ENCODE results near the gene SHC1. TPM values are rescaled to one million over a fixed set of nuclear protein-coding genes. Genes with fewer than 3 reads are reported as not detected.
A peak's percentile ranks its signal among the peaks of the same experiment; 100 is the strongest.

The SHC1 gene
- total RNA-seq, 1 donor from 2014 or later, result 251 TPM

DNA sequence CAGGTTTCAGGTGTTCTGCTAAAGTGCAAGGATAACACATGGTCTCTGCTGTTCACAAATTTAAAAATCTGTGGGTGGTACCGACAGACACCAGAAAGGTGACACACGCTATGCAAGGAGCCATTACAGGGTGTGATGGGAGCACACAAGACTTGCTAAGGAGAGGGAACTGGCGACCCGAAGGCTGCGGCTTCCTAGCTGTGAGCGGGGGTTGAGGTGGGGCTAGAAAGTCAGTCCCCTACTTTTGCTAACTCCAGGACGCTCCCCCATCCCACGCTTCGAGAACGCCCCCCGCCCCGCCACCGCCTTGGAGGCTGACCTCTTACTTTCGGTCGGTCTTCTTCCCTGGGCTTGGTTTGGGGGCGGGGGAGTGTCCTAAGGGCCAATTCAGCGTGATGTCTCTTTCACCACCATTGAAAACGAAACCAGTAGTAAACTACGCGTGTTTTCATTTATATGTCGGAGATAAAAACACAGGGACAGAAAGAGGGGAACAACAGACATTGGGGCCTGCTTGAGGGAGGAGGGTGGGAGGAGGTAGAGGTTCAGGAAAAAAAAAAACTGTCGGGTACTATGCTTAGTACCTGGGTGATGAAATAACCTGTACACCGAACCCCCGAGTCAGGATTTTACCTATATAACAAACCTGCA, 5.0 kb upstream of the SHC1 start:
- Mint-ChIP-seq H3K4me1 (ENCODE audit: low read depth) (peaks cover 28% of the 10 kb centered on the region), H3K4me3 (ENCODE audit: unreplicated experiment) (no peak overlapping the region), H3K27me3 (ENCODE audit: low read depth) (no peaks in the 10 kb centered on the region), H3K36me3 (ENCODE audit: low read depth) (no peaks in the 10 kb centered on the region), H3K9me3 (ENCODE audit: low read depth) (no peaks in the 10 kb centered on the region), H3K27ac (ENCODE audit: unreplicated experiment) (no peak overlapping the region)
- TF ChIP-seq, protein P1, sequence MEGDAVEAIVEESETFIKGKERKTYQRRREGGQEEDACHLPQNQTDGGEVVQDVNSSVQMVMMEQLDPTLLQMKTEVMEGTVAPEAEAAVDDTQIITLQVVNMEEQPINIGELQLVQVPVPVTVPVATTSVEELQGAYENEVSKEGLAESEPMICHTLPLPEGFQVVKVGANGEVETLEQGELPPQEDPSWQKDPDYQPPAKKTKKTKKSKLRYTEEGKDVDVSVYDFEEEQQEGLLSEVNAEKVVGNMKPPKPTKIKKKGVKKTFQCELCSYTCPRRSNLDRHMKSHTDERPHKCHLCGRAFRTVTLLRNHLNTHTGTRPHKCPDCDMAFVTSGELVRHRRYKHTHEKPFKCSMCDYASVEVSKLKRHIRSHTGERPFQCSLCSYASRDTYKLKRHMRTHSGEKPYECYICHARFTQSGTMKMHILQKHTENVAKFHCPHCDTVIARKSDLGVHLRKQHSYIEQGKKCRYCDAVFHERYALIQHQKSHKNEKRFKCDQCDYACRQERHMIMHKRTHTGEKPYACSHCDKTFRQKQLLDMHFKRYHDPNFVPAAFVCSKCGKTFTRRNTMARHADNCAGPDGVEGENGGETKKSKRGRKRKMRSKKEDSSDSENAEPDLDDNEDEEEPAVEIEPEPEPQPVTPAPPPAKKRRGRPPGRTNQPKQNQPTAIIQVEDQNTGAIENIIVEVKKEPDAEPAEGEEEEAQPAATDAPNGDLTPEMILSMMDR (IDR thresholded peaks at IDR 0.05), result no peak
- DNase-seq (ENCODE audit: low spot score), result no peak

GRCh38 chr1:154974808-154975408, 4.4 kb upstream of the SHC1 start:
- Mint-ChIP-seq H3K4me1 (ENCODE audit: low read depth) (peaks cover 28% of the 10 kb centered on the region), H3K4me3 (ENCODE audit: unreplicated experiment) (no peak overlapping the region), H3K36me3 (ENCODE audit: low read depth) (no peaks in the 10 kb centered on the region), H3K27me3 (ENCODE audit: low read depth) (no peaks in the 10 kb centered on the region), H3K27ac (ENCODE audit: unreplicated experiment) (no peak overlapping the region), H3K9me3 (ENCODE audit: low read depth) (no peaks in the 10 kb centered on the region)
- no peak for DNase-seq (ENCODE audit: low spot score)
- TF ChIP-seq, protein P1 (IDR thresholded peaks at IDR 0.05), result no peak

GRCh38 chr1:154974102-154974807, 3.7 kb upstream of the SHC1 start, which contains the start of gene CKS1B:
TSS of gene CKS1B (plus strand) at chr1:154974681. CDS start at chr1:154974746, 65 bp downstream.
- TF ChIP-seq, protein P1 (IDR thresholded peaks at IDR 0.05), result no peak
- H3K27me3 Mint-ChIP-seq (ENCODE audit: low read depth), result no peaks in the 10 kb centered on the region
- peak; percentile 98 for DNase-seq (ENCODE audit: low spot score)
- H3K27ac Mint-ChIP-seq (ENCODE audit: unreplicated experiment), result no peak within 1 kb of the TSS
- peaks cover 2% of the 10 kb centered on the region for H3K36me3 Mint-ChIP-seq (ENCODE audit: low read depth)
- no peak within 1 kb of the TSS for H3K4me3 Mint-ChIP-seq (ENCODE audit: unreplicated experiment)
- H3K4me1 Mint-ChIP-seq (ENCODE audit: low read depth), result peaks cover 33% of the 10 kb centered on the region
- no peaks in the 10 kb centered on the region for H3K9me3 Mint-ChIP-seq (ENCODE audit: low read depth)

DNA sequence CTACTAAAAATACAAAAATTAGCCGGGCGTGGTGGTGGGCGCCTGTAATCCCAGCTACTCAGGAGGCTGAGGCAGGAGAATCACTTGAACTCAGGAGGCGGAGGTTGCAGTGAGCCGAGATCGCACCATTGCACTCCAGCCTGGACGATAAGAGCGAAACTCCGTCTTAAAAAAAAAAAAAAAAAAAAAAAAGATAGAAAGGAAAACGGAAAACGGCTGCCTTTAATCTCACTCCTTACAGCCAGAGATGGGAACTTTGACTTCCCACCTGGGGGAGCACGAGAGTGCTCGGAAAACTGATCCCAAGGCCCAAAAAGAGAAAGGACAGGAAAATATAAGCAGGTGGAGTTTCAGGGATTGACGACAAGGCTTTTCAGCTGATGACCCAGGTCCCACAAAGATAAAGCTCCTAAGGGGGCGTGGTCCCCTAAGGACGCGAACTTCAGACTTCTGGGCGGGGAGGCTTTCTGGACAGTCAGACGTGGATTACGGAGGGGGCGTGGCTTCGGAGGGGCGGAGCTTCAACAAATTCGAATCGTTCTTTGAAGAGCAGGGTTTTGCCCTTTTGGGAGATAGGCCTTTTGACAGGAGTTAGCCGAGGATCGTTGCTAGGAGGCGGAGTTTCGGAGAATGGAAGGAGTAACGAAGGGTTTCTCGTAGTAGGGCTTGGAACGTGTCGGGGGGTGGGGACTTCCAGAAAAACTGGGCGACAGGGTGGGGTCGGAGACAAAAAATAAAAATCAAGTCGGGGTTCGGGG, 3.0 kb upstream of the SHC1 start:
- Mint-ChIP-seq H3K4me3 (ENCODE audit: unreplicated experiment) (no peak overlapping the region), H3K27me3 (ENCODE audit: low read depth) (no peaks in the 10 kb centered on the region), H3K4me1 (ENCODE audit: low read depth) (peaks cover 40% of the 10 kb centered on the region), H3K9me3 (ENCODE audit: low read depth) (no peaks in the 10 kb centered on the region), H3K27ac (ENCODE audit: unreplicated experiment) (no peak overlapping the region), H3K36me3 (ENCODE audit: low read depth) (peaks cover 3% of the 10 kb centered on the region)
- DNase-seq (ENCODE audit: low spot score), result no peak
- TF ChIP-seq, protein P1 (IDR thresholded peaks at IDR 0.05), result peak; percentile 67

Data from chondrocyte (in vitro differentiated cells).